ENCODE data around the gene NUDT19.
"Not testable (repeated sequence)": the region's sequence is repeated elsewhere in the genome, so short reads cannot be mapped to it uniquely, and the experiment has no call there.

DNA sequence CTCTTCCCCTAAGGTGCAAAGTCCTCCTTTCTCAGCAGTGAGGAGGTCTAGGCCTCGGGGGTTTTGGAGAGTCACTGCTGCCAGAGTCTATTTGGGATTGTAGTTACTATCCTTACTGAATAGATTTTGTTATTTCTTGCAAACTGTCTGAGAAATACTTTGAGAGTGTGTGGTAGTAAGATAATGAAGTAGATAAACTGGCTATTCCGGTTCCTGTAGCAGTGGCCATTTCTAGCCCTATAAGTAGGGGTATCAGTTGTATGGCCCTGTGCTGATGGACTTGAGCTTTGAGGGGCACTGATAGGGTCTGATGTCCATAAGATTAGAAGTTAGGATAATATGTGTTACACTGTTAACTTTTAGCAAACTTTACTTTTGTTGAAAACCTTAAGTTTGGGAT is 2.7 kb downstream of the NUDT19 start:
- TF ChIP-seq, protein P1, sequence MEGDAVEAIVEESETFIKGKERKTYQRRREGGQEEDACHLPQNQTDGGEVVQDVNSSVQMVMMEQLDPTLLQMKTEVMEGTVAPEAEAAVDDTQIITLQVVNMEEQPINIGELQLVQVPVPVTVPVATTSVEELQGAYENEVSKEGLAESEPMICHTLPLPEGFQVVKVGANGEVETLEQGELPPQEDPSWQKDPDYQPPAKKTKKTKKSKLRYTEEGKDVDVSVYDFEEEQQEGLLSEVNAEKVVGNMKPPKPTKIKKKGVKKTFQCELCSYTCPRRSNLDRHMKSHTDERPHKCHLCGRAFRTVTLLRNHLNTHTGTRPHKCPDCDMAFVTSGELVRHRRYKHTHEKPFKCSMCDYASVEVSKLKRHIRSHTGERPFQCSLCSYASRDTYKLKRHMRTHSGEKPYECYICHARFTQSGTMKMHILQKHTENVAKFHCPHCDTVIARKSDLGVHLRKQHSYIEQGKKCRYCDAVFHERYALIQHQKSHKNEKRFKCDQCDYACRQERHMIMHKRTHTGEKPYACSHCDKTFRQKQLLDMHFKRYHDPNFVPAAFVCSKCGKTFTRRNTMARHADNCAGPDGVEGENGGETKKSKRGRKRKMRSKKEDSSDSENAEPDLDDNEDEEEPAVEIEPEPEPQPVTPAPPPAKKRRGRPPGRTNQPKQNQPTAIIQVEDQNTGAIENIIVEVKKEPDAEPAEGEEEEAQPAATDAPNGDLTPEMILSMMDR (IDR thresholded peaks at IDR 0.05): not testable (repeated sequence)
- not testable (repeated sequence) for TF ChIP-seq POLR2A (IDR thresholded peaks at IDR 0.05)

All from thyroid gland (tissue), 4 donors.